Raji (cell line): Measurements from ENCODE around the gene METTL1.

ENCODE experiments used
- POLR2A ChIP-seq: IDR thresholded peaks from 2 replicates; pipeline ENCODE4 v1.6.1; 2011; ENCODE audit warnings: low read depth, low read length, control low read depth; ENCODE audit not compliant: insufficient read depth

METTL1 gene

DNA sequence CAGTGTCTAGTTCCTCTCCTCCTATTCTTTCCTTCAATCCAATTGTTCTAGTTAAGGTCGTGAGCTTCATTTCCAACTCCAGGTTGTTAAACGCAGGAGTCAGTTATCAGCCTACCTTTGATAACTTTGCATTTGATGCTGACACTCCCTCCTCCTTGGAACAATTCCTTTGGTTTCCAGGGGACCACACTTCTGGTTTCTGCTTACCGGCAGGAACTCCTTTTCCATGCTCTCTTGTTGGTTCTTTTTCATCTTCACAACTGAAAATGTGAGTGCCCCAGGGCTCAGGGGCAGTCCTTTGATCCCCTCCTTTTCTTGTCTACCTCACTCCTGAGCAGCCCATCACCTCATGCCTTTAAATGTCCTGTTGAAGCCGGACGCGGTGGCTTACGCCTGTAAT is 5.5 kb upstream of the METTL1 start:
- no peak for TF ChIP-seq POLR2A

GRCh38 chr12:57776247-57776587 is 4.3 kb upstream of the METTL1 start:
- no peak for TF ChIP-seq POLR2A

DNA sequence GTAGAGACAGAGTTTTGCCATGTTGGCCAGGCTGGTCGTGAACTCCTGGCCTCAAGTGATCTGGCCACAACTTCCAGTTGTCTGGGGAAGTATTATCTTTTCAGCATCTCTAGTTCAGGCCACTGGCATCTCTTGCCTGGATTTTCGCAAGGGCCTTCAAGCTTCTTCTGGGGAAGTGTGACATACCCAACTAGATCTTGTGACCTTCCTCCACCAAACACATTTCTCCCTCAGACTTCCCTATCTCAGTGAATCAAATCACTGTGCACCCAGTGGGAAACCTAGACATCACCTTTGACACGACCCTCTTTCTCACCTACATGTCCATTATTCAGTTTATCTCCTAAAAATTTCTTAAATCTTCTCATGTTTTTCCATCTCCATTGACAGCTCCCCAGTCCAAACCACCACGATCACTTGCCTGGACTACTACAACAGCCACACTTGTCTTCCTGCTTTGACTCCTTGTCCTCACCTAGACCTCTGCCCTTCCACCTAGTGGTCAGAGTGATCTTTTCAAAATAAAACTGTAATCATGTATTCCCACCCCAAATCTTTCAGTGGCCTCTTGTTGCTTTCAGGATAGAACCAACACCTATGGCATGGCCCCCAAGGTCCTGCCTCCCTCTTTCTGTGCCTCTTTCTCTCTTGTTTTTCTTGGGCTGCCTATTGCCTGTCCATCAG is 3.8 kb upstream of the METTL1 start:
- no peak for TF ChIP-seq POLR2A

GRCh38 chr12:57775044-57775443 is 3.1 kb upstream of the METTL1 start:
- TF ChIP-seq POLR2A: no peak

GRCh38 chr12:57772429-57773322 is 771 bp upstream of the METTL1 start, which contains the start of gene EEF1AKMT3:
Gene EEF1AKMT3 (plus strand): TSS chr12:57772614. CDS start chr12:57772725, 111 bp downstream.
- TF ChIP-seq POLR2A: no peak

DNA sequence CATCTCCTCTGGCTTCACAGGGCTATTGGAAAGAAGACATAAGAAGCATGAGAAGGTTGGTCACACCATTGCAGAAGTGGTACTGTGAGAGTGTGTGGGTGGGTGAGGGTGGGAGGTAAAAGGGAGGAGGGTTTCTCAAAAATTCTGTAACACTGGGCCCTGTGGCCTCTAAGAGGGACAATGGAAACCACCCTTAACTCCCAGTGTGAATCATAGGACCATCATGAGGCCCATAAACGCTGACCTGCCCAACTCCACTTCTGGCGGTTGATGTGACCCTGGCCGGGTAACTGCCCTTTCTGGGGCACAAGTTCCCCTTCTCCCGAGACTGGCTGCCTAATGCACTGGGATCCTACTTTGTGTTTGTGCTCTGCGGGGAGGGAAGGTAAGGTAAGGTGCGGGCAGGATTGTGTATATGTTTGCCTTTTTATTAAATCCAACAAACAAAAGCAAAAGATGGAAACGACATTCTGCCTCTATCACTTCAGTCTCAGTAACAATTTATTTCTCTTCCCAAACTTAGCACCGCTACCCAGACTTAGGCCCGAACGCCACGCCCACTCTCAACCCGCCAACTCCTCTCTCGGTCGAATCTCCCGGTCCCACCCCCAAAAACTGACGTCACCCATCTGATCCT is 551 bp downstream of the METTL1 start:
- no peak for TF ChIP-seq POLR2A

- TF ChIP-seq POLR2A: no peak
Measured at GRCh38 chr12:57770734-57771133, 1.2 kb downstream of the METTL1 start.

- TF ChIP-seq POLR2A: no peak
Measured at GRCh38 chr12:57769594-57769993, 2.3 kb downstream of the METTL1 start.

DNA sequence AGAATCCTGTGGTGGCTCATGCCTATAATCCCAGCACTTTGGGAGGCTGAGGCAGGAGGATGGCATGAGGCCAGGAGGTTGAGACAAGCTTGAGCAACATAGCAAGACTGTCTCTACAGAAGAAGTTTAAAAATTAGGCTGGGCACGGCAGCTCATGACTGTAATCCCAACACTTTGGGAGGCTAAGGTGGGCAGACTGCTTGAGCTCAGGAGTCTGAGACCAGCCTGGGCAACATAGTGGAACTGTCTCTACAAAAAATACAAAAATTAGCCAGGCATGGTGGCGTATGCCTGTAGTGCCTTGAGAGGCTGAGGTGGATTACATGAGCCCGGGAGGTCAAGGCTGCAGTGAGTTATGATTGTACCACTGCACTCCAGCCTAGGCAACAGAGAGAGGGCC is 4.0 kb downstream of the METTL1 start:
- no peak for TF ChIP-seq POLR2A

- no peak for TF ChIP-seq POLR2A
Measured at GRCh38 chr12:57767305-57767698, 4.6 kb downstream of the METTL1 start.

DNA sequence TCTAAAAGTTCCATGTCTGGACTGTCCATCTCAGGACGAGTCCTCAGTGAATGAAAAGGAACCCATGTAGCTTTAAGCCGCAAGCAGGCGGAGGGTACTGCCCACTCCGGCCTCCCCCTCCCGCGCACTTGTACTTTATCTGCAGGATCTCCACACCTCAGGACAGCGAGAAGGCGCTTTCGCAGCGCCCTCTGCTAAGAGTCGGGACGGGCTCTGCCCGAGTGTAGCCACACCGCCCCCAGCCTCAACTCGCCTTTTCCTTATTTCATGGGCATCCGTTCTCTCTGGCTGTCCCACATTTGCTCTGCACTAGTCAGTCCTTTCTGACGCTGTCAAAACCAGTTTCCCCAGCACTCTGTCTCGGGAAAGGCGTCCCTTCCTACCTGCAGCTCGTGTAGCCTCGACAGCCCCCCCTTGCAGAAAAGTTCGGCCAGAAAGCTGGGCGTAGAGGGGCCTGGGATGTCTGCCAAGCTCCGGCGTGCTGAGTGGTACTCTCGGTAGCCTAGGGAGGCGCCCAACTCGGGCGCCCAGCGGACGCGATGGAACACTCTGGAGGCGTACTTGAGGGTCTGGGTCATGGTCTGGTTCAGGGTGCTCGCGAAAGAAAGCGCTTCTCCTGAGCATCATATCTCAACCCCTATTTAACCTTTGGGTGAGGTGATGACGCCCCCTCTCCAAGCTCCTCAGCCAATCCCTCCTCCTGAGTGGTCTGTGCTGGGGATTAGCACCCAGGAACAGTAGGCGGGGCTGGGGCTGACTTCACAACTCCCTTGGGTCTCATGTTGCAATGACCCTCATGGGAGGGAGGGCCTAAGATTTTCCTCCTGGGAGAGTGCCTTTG is 5.2 kb downstream of the METTL1 start, which contains the start of gene CYP27B1:
CYP27B1 (minus strand) TSS at position 615 of the 841 bp plus-strand sequence; CDS start at position 578, 37 bp downstream.
- TF ChIP-seq POLR2A: no peak

- no peak for TF ChIP-seq POLR2A
Measured at GRCh38 chr12:57765698-57766463, 6.0 kb downstream of the METTL1 start.

DNA sequence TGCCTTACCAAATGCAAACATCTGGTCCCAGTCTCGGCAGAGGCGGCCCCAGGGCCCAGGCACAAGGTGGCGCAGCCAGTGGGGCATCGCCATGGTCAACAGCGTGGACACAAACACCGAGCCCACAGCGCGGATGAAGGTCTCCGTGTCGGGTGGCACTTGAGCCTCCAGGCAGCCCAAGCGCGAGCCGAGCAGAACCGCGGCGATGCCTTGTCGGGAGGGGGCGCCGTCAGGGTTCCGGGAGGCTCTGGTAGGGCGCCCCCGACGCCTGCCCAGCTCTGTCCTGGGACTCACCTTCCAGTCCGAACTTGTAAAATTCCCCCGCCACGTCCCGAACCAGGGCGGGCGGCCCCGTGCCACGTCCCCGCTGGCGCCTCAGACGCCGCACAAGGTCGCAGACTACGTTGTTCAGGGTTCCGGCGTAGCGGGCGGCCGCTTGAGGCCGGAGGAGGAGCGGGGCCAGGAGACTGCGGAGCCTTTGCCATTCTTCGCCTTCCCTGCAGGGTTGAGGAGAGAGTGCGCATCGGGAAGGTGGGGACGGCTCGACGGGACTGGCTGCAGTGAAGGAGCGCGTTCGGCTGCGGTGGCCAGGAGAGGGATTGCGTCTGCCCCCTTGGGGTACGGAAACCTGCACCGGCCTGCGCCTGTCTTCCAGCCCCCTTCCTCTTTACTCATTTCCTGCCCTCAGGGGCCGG is 6.8 kb downstream of the METTL1 start:
- TF ChIP-seq POLR2A: no peak

DNA sequence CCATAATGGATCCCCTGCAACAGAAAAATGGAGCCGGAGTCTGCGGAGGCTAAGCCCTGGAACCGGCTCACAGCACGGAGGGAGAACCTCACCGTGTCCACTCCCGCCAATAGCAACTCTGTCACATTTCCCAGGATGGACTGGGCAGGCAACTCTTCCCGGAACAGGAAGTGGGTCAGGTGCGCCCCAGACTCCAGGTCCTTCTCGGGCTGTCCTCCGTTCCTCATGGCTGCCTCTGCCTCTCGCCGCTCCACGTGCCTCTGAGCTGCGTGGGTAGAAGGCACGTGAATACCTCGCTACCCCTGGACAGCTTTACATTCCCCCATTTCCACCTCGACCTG is 7.3 kb downstream of the METTL1 start:
- no peak for TF ChIP-seq POLR2A
